ENCODE measurements around the gene GOPC. TPM values are rescaled to one million over a fixed set of nuclear protein-coding genes. Genes with fewer than 3 reads are reported as not detected.

GOPC gene
- total RNA-seq, 1 donor from 2014 or later, result 49.0 TPM

- FAIRE-seq, result no peak
- TF ChIP-seq CTCF (IDR thresholded peaks at IDR 0.05; ENCODE audit: insufficient read depth, low read length, severe bottlenecking), result no peak
- DNase-seq (ENCODE audit: low read depth), result no peak
- no peak overlapping the region for H3K4me3 ChIP-seq (ENCODE audit: low read depth, low read length)
- no peaks in the 10 kb centered on the region for H3K27me3 ChIP-seq (ENCODE audit: control insufficient read depth, insufficient read depth, low read length)
- no peaks in the 10 kb centered on the region for H3K36me3 ChIP-seq (ENCODE audit: control insufficient read depth, insufficient read depth, low read length)
Observed at GRCh38 chr6:117557951-117558350, 44.4 kb downstream of the GOPC start.

- H3K36me3 ChIP-seq (ENCODE audit: control insufficient read depth, insufficient read depth, low read length), result no peaks in the 10 kb centered on the region
- H3K27me3 ChIP-seq (ENCODE audit: control insufficient read depth, insufficient read depth, low read length), result no peaks in the 10 kb centered on the region
- DNase-seq (ENCODE audit: low read depth) (peak; percentile 33), FAIRE-seq (no peak)
- peak; percentile 57 for TF ChIP-seq CTCF (IDR thresholded peaks at IDR 0.05; ENCODE audit: insufficient read depth, low read length, severe bottlenecking)
- H3K4me3 ChIP-seq (ENCODE audit: low read depth, low read length), result no peak overlapping the region
Observed at GRCh38 chr6:117555882-117556498, 46.3 kb downstream of the GOPC start.

- Histone ChIP-seq H3K36me3 (ENCODE audit: control insufficient read depth, insufficient read depth, low read length) (no peaks in the 10 kb centered on the region), H3K4me3 (ENCODE audit: low read depth, low read length) (no peak overlapping the region), H3K27me3 (ENCODE audit: control insufficient read depth, insufficient read depth, low read length) (no peaks in the 10 kb centered on the region)
- DNase-seq (ENCODE audit: low read depth), result peak; percentile 28
- FAIRE-seq, result no peak
- no peak for TF ChIP-seq CTCF (IDR thresholded peaks at IDR 0.05; ENCODE audit: insufficient read depth, low read length, severe bottlenecking)
Observed at GRCh38 chr6:117555262-117555849, 47.0 kb downstream of the GOPC start.

- H3K36me3 ChIP-seq (ENCODE audit: control insufficient read depth, insufficient read depth, low read length), result peaks cover 2% of the 10 kb centered on the region
- no peak for TF ChIP-seq CTCF (IDR thresholded peaks at IDR 0.05; ENCODE audit: insufficient read depth, low read length, severe bottlenecking)
- H3K4me3 ChIP-seq (ENCODE audit: low read depth, low read length), result no peak overlapping the region
- H3K27me3 ChIP-seq (ENCODE audit: control insufficient read depth, insufficient read depth, low read length), result no peaks in the 10 kb centered on the region
- FAIRE-seq, result no peak
- DNase-seq (ENCODE audit: low read depth), result no peak
Observed at GRCh38 chr6:117553142-117553541, 49.2 kb downstream of the GOPC start.

GRCh38 chr6:117552618-117553017 lies 49.7 kb downstream of the GOPC start:
- DNase-seq (ENCODE audit: low read depth) (no peak), FAIRE-seq (no peak)
- Histone ChIP-seq H3K27me3 (ENCODE audit: control insufficient read depth, insufficient read depth, low read length) (no peaks in the 10 kb centered on the region), H3K4me3 (ENCODE audit: low read depth, low read length) (no peak overlapping the region), H3K36me3 (ENCODE audit: control insufficient read depth, insufficient read depth, low read length) (peaks cover 5% of the 10 kb centered on the region)
- no peak for TF ChIP-seq CTCF (IDR thresholded peaks at IDR 0.05; ENCODE audit: insufficient read depth, low read length, severe bottlenecking)
